Cardiac fibroblast (primary cell): ENCODE measurements around the gene RCVRN.

Experiments
- DNase-seq, 2 donors: peaks; one replicate each; pipeline versions ENCODE4 v3.0.0 to v3.0.0-alpha.2; 2010; ENCODE audit warnings: low read depth in 2 of 2
- H3K4me3 ChIP-seq, 2 donors: replicated peaks in 1 of 2; 1 replicate in 1 of 2; 2 replicates in 1 of 2; pipeline ENCODE4 v1.5.1; 2011; ENCODE audit warnings: low read depth in 2 of 2, low read length in 2 of 2, mild to moderate bottlenecking in 2 of 2, moderate library complexity in 1 of 2
- CTCF ChIP-seq: IDR thresholded peaks from one replicate; pipeline ENCODE4 v1.5.1; 2011; ENCODE audit warnings: low read depth, mild to moderate bottlenecking, low read length, inconsistent platforms

RCVRN gene

GRCh38 chr17:9895923-9896322, 9.1 kb downstream of the RCVRN start:
- no peak overlapping the region for H3K4me3 ChIP-seq
- no peak for TF ChIP-seq CTCF
- DNase-seq = no peak

GRCh38 chr17:9894231-9894630, 10.8 kb downstream of the RCVRN start:
- DNase-seq = no peak
- TF ChIP-seq CTCF = no peak
- H3K4me3 ChIP-seq = no peak overlapping the region

GRCh38 chr17:9893411-9894012, 11.6 kb downstream of the RCVRN start:
- DNase-seq = peak in 1 of 2 donors; percentile 70
- H3K4me3 ChIP-seq = no peak overlapping the region
- no peak for TF ChIP-seq CTCF

- DNase-seq = peak in 1 of 2 donors; percentile 29
- TF ChIP-seq CTCF = no peak
- no peak overlapping the region for H3K4me3 ChIP-seq
These were observed 14.9 kb downstream of the RCVRN start for GRCh38 chr17:9890124-9890523.

GRCh38 chr17:9887508-9887907, 17.6 kb downstream of the RCVRN start:
- no peak overlapping the region for H3K4me3 ChIP-seq
- no peak for TF ChIP-seq CTCF
- DNase-seq = no peak

- DNase-seq = no peak
- no peak for TF ChIP-seq CTCF
- H3K4me3 ChIP-seq = no peak overlapping the region
These were observed 18.7 kb downstream of the RCVRN start for GRCh38 chr17:9886141-9886930.
